ENCODE results near the gene NFASC. TPM values are rescaled to one million over a fixed set of nuclear protein-coding genes. Genes with fewer than 3 reads are reported as not detected.

The NFASC gene
- total and polyA plus RNA-seq, 4 donors, result 0.23 to 5.4 (median 1.9) TPM

DNA sequence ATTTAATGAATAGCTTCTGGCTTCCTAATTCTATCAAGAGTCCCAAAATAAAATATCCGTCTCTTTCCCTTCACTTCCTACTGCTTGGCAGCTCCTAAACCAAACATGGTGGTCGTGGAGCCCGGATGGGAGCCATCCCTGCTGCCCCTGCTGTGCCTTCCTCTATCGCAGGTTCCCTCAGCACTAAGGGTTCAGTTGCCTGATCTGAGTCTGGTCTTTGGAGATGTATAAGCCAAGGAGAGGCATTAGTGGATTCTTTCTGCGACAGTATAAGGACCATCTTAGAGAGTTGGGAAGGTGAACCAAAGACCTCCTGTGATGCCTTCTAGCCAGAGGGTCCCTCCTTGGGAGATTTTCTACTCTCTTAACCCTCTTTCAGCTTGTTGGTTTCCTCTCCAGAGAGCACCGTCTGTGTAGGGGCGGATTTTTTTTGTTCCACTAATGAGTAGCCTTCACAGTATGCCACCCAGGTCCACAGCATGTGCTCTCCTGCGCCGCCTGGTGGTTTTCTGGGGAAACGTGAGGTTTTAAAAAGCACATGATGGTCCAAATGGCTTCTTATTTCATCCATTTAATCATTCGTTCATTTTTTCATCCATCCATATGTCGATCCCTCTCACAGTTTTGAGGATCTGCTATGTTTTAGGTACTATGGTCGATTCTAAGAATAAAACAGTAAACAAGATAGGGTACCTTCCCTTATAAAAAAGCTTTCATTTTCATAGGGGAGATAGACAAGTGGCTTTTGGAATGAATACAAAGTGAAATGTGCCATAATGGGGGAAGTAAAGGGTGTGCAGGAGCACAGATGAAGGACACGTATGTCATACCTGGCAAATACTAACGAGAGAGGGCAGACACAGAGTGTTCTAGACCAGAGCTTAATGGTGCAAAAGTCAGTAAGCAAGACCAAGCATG lies 71.0 kb downstream of the NFASC start:
- H3K27ac ChIP-seq (ENCODE audit: low read depth in 1 of 2, low read length in 2 of 2), result no peak overlapping the region
- peaks cover 0 to 6% (median under 1%) of the 10 kb centered on the region in 4 donors for H3K4me1 ChIP-seq (ENCODE audit: control insufficient read depth in 4 of 4, insufficient read depth in 4 of 4, low read length in 3 of 4)
- H3K36me3 ChIP-seq (ENCODE audit: control insufficient read depth in 4 of 4, insufficient read depth in 3 of 4, low read depth in 1 of 4, low read length in 3 of 4), result no peaks in the 10 kb centered on the region
- no peaks in the 10 kb centered on the region for H3K9me3 ChIP-seq (ENCODE audit: control insufficient read depth in 4 of 4, low read length in 3 of 4)
- no peak for TF ChIP-seq NR2F2 (IDR thresholded peaks at IDR 0.05)
- peak; percentile 91 to 92 for TF ChIP-seq RAD21 (IDR thresholded peaks at IDR 0.05)
- TF ChIP-seq, protein P1, sequence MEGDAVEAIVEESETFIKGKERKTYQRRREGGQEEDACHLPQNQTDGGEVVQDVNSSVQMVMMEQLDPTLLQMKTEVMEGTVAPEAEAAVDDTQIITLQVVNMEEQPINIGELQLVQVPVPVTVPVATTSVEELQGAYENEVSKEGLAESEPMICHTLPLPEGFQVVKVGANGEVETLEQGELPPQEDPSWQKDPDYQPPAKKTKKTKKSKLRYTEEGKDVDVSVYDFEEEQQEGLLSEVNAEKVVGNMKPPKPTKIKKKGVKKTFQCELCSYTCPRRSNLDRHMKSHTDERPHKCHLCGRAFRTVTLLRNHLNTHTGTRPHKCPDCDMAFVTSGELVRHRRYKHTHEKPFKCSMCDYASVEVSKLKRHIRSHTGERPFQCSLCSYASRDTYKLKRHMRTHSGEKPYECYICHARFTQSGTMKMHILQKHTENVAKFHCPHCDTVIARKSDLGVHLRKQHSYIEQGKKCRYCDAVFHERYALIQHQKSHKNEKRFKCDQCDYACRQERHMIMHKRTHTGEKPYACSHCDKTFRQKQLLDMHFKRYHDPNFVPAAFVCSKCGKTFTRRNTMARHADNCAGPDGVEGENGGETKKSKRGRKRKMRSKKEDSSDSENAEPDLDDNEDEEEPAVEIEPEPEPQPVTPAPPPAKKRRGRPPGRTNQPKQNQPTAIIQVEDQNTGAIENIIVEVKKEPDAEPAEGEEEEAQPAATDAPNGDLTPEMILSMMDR (IDR thresholded peaks at IDR 0.05; ENCODE audit: low read depth, low read length, missing input control), result peak; percentile 88
- no peak overlapping the region for H3K9ac ChIP-seq (ENCODE audit: low read depth in 1 of 2, low read length in 2 of 2)
- H3K4me3 ChIP-seq (ENCODE audit: low read depth in 1 of 3, low read length in 3 of 3), result no peak overlapping the region
- 29% methylated on average over 15 of the region's 15 CpGs for WGBS
- H3K27me3 ChIP-seq (ENCODE audit: control insufficient read depth in 4 of 4, insufficient read depth in 4 of 4, low read length in 3 of 4), result no peaks in the 10 kb centered on the region
- DNase-seq (ENCODE audit: low spot score), result peak; percentile 82

DNA sequence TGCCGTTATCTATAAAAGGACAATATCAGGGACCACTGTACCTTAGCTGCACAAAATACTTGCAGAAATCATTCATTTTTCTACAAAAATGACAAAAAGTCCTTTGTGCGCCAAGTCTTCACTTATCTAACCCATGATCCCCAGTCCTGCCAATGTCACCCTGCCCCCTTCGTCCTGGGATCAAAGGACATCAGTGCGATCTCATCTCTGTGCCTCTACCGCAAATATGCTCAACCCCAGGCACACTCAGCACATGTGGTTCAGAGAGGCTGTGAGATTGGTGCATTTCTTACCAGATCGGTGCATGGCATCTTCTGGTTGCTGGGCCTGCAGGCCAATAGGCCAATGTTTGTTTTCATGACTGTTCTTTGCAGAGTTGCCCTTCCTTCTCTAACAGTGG lies 72.8 kb downstream of the NFASC start:
- H3K36me3 ChIP-seq (ENCODE audit: control insufficient read depth in 4 of 4, insufficient read depth in 3 of 4, low read depth in 1 of 4, low read length in 3 of 4), result no peaks in the 10 kb centered on the region
- H3K4me1 ChIP-seq (ENCODE audit: control insufficient read depth in 4 of 4, insufficient read depth in 4 of 4, low read length in 3 of 4), result peaks cover 0 to 6% (median under 1%) of the 10 kb centered on the region in 4 donors
- H3K27me3 ChIP-seq (ENCODE audit: control insufficient read depth in 4 of 4, insufficient read depth in 4 of 4, low read length in 3 of 4), result no peaks in the 10 kb centered on the region
- no peak for DNase-seq (ENCODE audit: low spot score)
- TF ChIP-seq HNF4G (IDR thresholded peaks at IDR 0.05), result no peak
- TF ChIP-seq HNF4A (conservative IDR thresholded peaks at IDR 0.05), result peak in 1 of 2 donors; percentile 59
- H3K4me3 ChIP-seq (ENCODE audit: low read depth in 1 of 3, low read length in 3 of 3), result no peak overlapping the region
- H3K27ac ChIP-seq (ENCODE audit: low read depth in 1 of 2, low read length in 2 of 2), result no peak overlapping the region
- 63% methylated on average over 6 of the region's 6 CpGs for WGBS
- no peak overlapping the region for H3K9ac ChIP-seq (ENCODE audit: low read depth in 1 of 2, low read length in 2 of 2)
- H3K9me3 ChIP-seq (ENCODE audit: control insufficient read depth in 4 of 4, low read length in 3 of 4), result no peaks in the 10 kb centered on the region

DNA sequence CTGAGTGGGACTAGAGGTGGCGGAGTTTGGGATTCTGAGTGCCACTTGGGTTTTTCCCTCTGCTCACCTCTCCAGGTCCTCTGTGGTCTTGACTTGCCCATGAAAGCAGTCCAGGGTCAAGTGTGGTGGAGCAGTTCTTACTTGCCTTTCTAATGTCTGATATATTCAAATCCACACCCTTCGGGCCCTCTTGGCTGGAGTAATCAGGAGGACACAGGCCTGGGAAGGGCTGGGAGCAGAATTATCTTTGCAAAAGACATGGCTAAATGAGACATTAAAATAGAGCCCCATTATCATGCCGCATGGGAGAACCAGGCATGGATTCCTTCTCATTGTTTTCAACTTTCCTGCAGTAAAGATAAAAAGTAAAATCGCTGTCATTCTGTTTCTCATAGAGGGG lies 74.0 kb downstream of the NFASC start:
- Histone ChIP-seq H3K9ac (ENCODE audit: low read depth in 1 of 2, low read length in 2 of 2) (no peak overlapping the region), H3K4me3 (ENCODE audit: low read depth in 1 of 3, low read length in 3 of 3) (no peak overlapping the region), H3K4me1 (ENCODE audit: control insufficient read depth in 4 of 4, insufficient read depth in 4 of 4, low read length in 3 of 4) (peaks cover 0 to 6% (median under 1%) of the 10 kb centered on the region in 4 donors), H3K27ac (ENCODE audit: low read depth in 1 of 2, low read length in 2 of 2) (no peak overlapping the region), H3K9me3 (ENCODE audit: control insufficient read depth in 4 of 4, low read length in 3 of 4) (no peaks in the 10 kb centered on the region), H3K27me3 (ENCODE audit: control insufficient read depth in 4 of 4, insufficient read depth in 4 of 4, low read length in 3 of 4) (no peaks in the 10 kb centered on the region), H3K36me3 (ENCODE audit: control insufficient read depth in 4 of 4, insufficient read depth in 3 of 4, low read depth in 1 of 4, low read length in 3 of 4) (no peaks in the 10 kb centered on the region)
- TF ChIP-seq HNF4G (IDR thresholded peaks at IDR 0.05) (no peak), RXRA (IDR thresholded peaks at IDR 0.05) (no peak), GABPA (IDR thresholded peaks at IDR 0.05 in 1 of 2, conservative IDR thresholded peaks at IDR 0.05 in 1 of 2) (no peak), FOXA2 (IDR thresholded peaks at IDR 0.05) (no peak), EGR1 (IDR thresholded peaks at IDR 0.05; ENCODE audit: low read depth in 2 of 2) (no peak), MAX (IDR thresholded peaks at IDR 0.05) (no peak), JUND (IDR thresholded peaks at IDR 0.05) (no peak), SP1 (IDR thresholded peaks at IDR 0.05) (no peak), HNF4A (conservative IDR thresholded peaks at IDR 0.05) (no peak), RAD21 (IDR thresholded peaks at IDR 0.05) (no peak)
- TF ChIP-seq, protein P2, sequence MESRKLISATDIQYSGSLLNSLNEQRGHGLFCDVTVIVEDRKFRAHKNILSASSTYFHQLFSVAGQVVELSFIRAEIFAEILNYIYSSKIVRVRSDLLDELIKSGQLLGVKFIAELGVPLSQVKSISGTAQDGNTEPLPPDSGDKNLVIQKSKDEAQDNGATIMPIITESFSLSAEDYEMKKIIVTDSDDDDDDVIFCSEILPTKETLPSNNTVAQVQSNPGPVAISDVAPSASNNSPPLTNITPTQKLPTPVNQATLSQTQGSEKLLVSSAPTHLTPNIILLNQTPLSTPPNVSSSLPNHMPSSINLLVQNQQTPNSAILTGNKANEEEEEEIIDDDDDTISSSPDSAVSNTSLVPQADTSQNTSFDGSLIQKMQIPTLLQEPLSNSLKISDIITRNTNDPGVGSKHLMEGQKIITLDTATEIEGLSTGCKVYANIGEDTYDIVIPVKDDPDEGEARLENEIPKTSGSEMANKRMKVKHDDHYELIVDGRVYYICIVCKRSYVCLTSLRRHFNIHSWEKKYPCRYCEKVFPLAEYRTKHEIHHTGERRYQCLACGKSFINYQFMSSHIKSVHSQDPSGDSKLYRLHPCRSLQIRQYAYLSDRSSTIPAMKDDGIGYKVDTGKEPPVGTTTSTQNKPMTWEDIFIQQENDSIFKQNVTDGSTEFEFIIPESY (IDR thresholded peaks at IDR 0.05), result no peak
- TF ChIP-seq, protein P1 (IDR thresholded peaks at IDR 0.05; ENCODE audit: low read depth, low read length, missing input control), result no peak
- peak; percentile 54 for DNase-seq (ENCODE audit: low spot score)
- WGBS, result 88% methylated on average over 4 of the region's 4 CpGs
